ENCODE data around the gene FREM2.

Gene FREM2

DNA sequence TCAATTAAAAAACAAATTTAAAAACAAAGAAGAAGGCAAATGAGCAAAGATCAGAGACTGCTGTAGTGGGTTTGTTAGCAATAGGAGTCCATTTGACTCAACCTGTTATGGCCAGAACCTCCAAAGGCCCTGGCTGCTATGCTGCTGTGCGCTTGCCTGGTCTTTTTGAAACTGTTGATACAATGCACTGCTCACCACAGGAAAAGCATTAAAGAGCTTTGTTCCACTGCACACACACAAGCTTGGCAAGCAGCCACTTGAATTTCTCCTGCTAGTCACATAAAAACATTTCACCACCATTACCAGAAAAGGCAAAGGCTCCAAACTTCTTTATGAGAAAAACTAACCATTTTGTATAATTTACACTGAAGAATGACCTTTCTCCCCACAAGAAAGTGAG lies 132.2 kb downstream of the FREM2 start:
- Histone ChIP-seq H3K9ac (ENCODE audit: low read length) (no peak overlapping the region), H2BK5ac (ENCODE audit: low read depth, low read length, poor library complexity, severe bottlenecking) (no peak overlapping the region), H3K4me3 (ENCODE audit: insufficient read depth in 1 of 2, low read depth in 1 of 2, low read length in 2 of 2) (no peak overlapping the region), H3K27ac (ENCODE audit: low read length, poor library complexity, severe bottlenecking) (no peak overlapping the region), H4K91ac (ENCODE audit: low read length) (no peak overlapping the region), H2BK120ac (ENCODE audit: low read depth, low read length) (no peak overlapping the region), H3K4ac (ENCODE audit: low read depth in 1 of 2, low read length in 2 of 2) (no peak overlapping the region), H2AK5ac (ENCODE audit: low read length, severe bottlenecking) (no peak overlapping the region), H3K4me1 (ENCODE audit: control insufficient read depth, insufficient read depth, low read depth, low read length) (no peaks in the 10 kb centered on the region), H3K23ac (ENCODE audit: low read length in 2 of 2) (no peak overlapping the region), H3K4me2 (ENCODE audit: low read length, poor library complexity, severe bottlenecking) (no peak overlapping the region), H4K8ac (ENCODE audit: low read length) (no peak overlapping the region), H3K36me3 (ENCODE audit: control insufficient read depth in 1 of 2, insufficient read depth in 2 of 2, low read depth in 1 of 2, low read length in 2 of 2) (no peaks in the 10 kb centered on the region), H2BK12ac (ENCODE audit: low read length in 2 of 2) (no peak overlapping the region), H3K14ac (ENCODE audit: low read length in 2 of 2) (no peak overlapping the region), H3K18ac (ENCODE audit: low read depth in 1 of 2, low read length in 2 of 2) (no peak overlapping the region), H3K27me3 (ENCODE audit: control insufficient read depth in 1 of 2, insufficient read depth in 1 of 2, low read length in 2 of 2) (no peaks in the 10 kb centered on the region), H2AFZ (ENCODE audit: low read depth, low read length) (no peak overlapping the region), H3K9me3 (ENCODE audit: control insufficient read depth, low read length) (peaks cover 10% of the 10 kb centered on the region), H3K79me1 (replicated peaks; ENCODE audit: low read length, poor library complexity, severe bottlenecking) (no peaks in the 10 kb centered on the region), H2BK15ac (ENCODE audit: low read depth, poor library complexity, severe bottlenecking) (no peak overlapping the region)
- no peak for DNase-seq
- 94% methylated on average over 1 of the region's 1 CpG for WGBS

DNA sequence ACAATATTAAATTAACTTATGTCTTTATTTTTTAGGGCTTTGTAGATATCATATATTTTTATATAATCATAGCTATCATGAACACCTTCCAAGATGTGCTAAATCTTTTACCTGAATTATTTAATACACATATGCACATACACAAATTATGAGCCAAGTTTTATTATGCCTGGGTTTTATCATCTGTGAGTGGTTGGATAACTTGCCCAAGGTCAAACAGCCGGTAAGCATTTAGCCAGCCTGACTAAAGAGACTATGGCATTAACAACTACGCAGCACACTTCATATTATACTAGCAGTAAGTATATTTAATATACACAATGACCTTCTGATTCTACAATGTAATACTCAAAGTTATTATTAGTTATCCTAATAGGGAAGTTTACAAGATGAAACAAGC lies 132.7 kb downstream of the FREM2 start:
- Histone ChIP-seq H3K27me3 (ENCODE audit: control insufficient read depth in 1 of 2, insufficient read depth in 1 of 2, low read length in 2 of 2) (no peaks in the 10 kb centered on the region), H3K27ac (ENCODE audit: low read length, poor library complexity, severe bottlenecking) (no peak overlapping the region), H2AFZ (ENCODE audit: low read depth, low read length) (no peak overlapping the region), H2BK120ac (ENCODE audit: low read depth, low read length) (no peak overlapping the region), H3K9ac (ENCODE audit: low read length) (no peak overlapping the region), H2BK5ac (ENCODE audit: low read depth, low read length, poor library complexity, severe bottlenecking) (no peak overlapping the region), H3K79me1 (replicated peaks; ENCODE audit: low read length, poor library complexity, severe bottlenecking) (no peaks in the 10 kb centered on the region), H3K4me3 (ENCODE audit: insufficient read depth in 1 of 2, low read depth in 1 of 2, low read length in 2 of 2) (no peak overlapping the region), H4K91ac (ENCODE audit: low read length) (no peak overlapping the region), H3K36me3 (ENCODE audit: control insufficient read depth in 1 of 2, insufficient read depth in 2 of 2, low read depth in 1 of 2, low read length in 2 of 2) (no peaks in the 10 kb centered on the region), H2BK15ac (ENCODE audit: low read depth, poor library complexity, severe bottlenecking) (no peak overlapping the region), H3K4me1 (ENCODE audit: control insufficient read depth, insufficient read depth, low read depth, low read length) (no peaks in the 10 kb centered on the region), H3K14ac (ENCODE audit: low read length in 2 of 2) (no peak overlapping the region), H4K8ac (ENCODE audit: low read length) (no peak overlapping the region), H3K4me2 (ENCODE audit: low read length, poor library complexity, severe bottlenecking) (no peak overlapping the region), H3K4ac (ENCODE audit: low read depth in 1 of 2, low read length in 2 of 2) (no peak overlapping the region), H2BK12ac (ENCODE audit: low read length in 2 of 2) (no peak overlapping the region), H2AK5ac (ENCODE audit: low read length, severe bottlenecking) (no peak overlapping the region), H3K18ac (ENCODE audit: low read depth in 1 of 2, low read length in 2 of 2) (no peak overlapping the region), H3K23ac (ENCODE audit: low read length in 2 of 2) (no peak overlapping the region), H3K9me3 (ENCODE audit: control insufficient read depth, low read length) (peaks cover 7% of the 10 kb centered on the region)
- no peak for DNase-seq
- no CpG with 5 or more reads among the region's 2 CpGs for WGBS

GRCh38 chr13:38821770-38822551 lies 135.1 kb downstream of the FREM2 start:
- no peak overlapping the region for H3K4ac ChIP-seq (ENCODE audit: low read depth in 1 of 2, low read length in 2 of 2)

GRCh38 chr13:38824342-38824741 lies 137.5 kb downstream of the FREM2 start:
- Histone ChIP-seq H4K91ac (ENCODE audit: low read length) (no peak overlapping the region), H3K4me3 (ENCODE audit: insufficient read depth in 1 of 2, low read depth in 1 of 2, low read length in 2 of 2) (no peak overlapping the region), H3K14ac (ENCODE audit: low read length in 2 of 2) (no peak overlapping the region), H3K4me1 (ENCODE audit: control insufficient read depth, insufficient read depth, low read depth, low read length) (no peaks in the 10 kb centered on the region), H2BK15ac (ENCODE audit: low read depth, poor library complexity, severe bottlenecking) (no peak overlapping the region), H3K23ac (ENCODE audit: low read length in 2 of 2) (no peak overlapping the region), H3K27me3 (ENCODE audit: control insufficient read depth in 1 of 2, insufficient read depth in 1 of 2, low read length in 2 of 2) (no peaks in the 10 kb centered on the region), H3K36me3 (ENCODE audit: control insufficient read depth in 1 of 2, insufficient read depth in 2 of 2, low read depth in 1 of 2, low read length in 2 of 2) (no peaks in the 10 kb centered on the region), H2BK5ac (ENCODE audit: low read depth, low read length, poor library complexity, severe bottlenecking) (no peak overlapping the region), H3K27ac (ENCODE audit: low read length, poor library complexity, severe bottlenecking) (no peak overlapping the region), H3K79me1 (replicated peaks; ENCODE audit: low read length, poor library complexity, severe bottlenecking) (no peaks in the 10 kb centered on the region), H2AK5ac (ENCODE audit: low read length, severe bottlenecking) (no peak overlapping the region), H4K8ac (ENCODE audit: low read length) (no peak overlapping the region), H3K4me2 (ENCODE audit: low read length, poor library complexity, severe bottlenecking) (no peak overlapping the region), H2AFZ (ENCODE audit: low read depth, low read length) (no peak overlapping the region), H3K18ac (ENCODE audit: low read depth in 1 of 2, low read length in 2 of 2) (no peak overlapping the region), H3K4ac (ENCODE audit: low read depth in 1 of 2, low read length in 2 of 2) (no peak overlapping the region), H2BK12ac (ENCODE audit: low read length in 2 of 2) (no peak overlapping the region), H2BK120ac (ENCODE audit: low read depth, low read length) (no peak overlapping the region), H3K9me3 (ENCODE audit: control insufficient read depth, low read length) (no peaks in the 10 kb centered on the region), H3K9ac (ENCODE audit: low read length) (no peak overlapping the region)
- WGBS: 92% methylated on average over 4 of the region's 4 CpGs
- no peak for DNase-seq

More at GRCh38 chr13:38821770-38822551, 135.1 kb downstream of the FREM2 start:
- no peaks in the 10 kb centered on the region for H3K27me3 ChIP-seq (ENCODE audit: control insufficient read depth in 1 of 2, insufficient read depth in 1 of 2, low read length in 2 of 2)
- H2BK5ac ChIP-seq (ENCODE audit: low read depth, low read length, poor library complexity, severe bottlenecking): no peak overlapping the region
- WGBS: 85% methylated on average over 7 of the region's 8 CpGs
- no peak overlapping the region for H2BK120ac ChIP-seq (ENCODE audit: low read depth, low read length)
- H3K79me1 ChIP-seq (replicated peaks; ENCODE audit: low read length, poor library complexity, severe bottlenecking): no peaks in the 10 kb centered on the region
- no peak overlapping the region for H2BK15ac ChIP-seq (ENCODE audit: low read depth, poor library complexity, severe bottlenecking)
- no peaks in the 10 kb centered on the region for H3K4me1 ChIP-seq (ENCODE audit: control insufficient read depth, insufficient read depth, low read depth, low read length)
- H4K91ac ChIP-seq (ENCODE audit: low read length): no peak overlapping the region
- no peak overlapping the region for H3K23ac ChIP-seq (ENCODE audit: low read length in 2 of 2)
- H2AK5ac ChIP-seq (ENCODE audit: low read length, severe bottlenecking): no peak overlapping the region
- H4K8ac ChIP-seq (ENCODE audit: low read length): no peak overlapping the region
- no peak overlapping the region for H2BK12ac ChIP-seq (ENCODE audit: low read length in 2 of 2)
- H3K4me2 ChIP-seq (ENCODE audit: low read length, poor library complexity, severe bottlenecking): no peak overlapping the region
- no peak for DNase-seq
- H3K14ac ChIP-seq (ENCODE audit: low read length in 2 of 2): no peak overlapping the region
- H3K36me3 ChIP-seq (ENCODE audit: control insufficient read depth in 1 of 2, insufficient read depth in 2 of 2, low read depth in 1 of 2, low read length in 2 of 2): no peaks in the 10 kb centered on the region
- H3K27ac ChIP-seq (ENCODE audit: low read length, poor library complexity, severe bottlenecking): no peak overlapping the region
- H3K4me3 ChIP-seq (ENCODE audit: insufficient read depth in 1 of 2, low read depth in 1 of 2, low read length in 2 of 2): no peak overlapping the region
- no peak overlapping the region for H2AFZ ChIP-seq (ENCODE audit: low read depth, low read length)
- no peak overlapping the region for H3K9ac ChIP-seq (ENCODE audit: low read length)
- H3K9me3 ChIP-seq (ENCODE audit: control insufficient read depth, low read length): peaks cover 5% of the 10 kb centered on the region
- H3K18ac ChIP-seq (ENCODE audit: low read depth in 1 of 2, low read length in 2 of 2): no peak overlapping the region
